Measurements from ENCODE around the gene ADAMTS4. TPM values are rescaled to one million over a fixed set of nuclear protein-coding genes. Genes with fewer than 3 reads are reported as not detected.

Gene ADAMTS4
- total RNA-seq, 1 donor from 2014 or later = 1.2 TPM

- Mint-ChIP-seq H3K4me3 (ENCODE audit: unreplicated experiment) (peak within 1 kb of the TSS; percentile 91), H3K4me1 (ENCODE audit: unreplicated experiment) (peaks cover 68% of the 10 kb centered on the region), H3K36me3 (ENCODE audit: unreplicated experiment) (peaks cover 17% of the 10 kb centered on the region), H3K9me3 (ENCODE audit: unreplicated experiment) (no peaks in the 10 kb centered on the region), H3K27ac (ENCODE audit: unreplicated experiment) (peak within 1 kb of the TSS; percentile 96), H3K27me3 (ENCODE audit: unreplicated experiment) (no peaks in the 10 kb centered on the region)
- TF ChIP-seq CTCF (IDR thresholded peaks at IDR 0.05) = peak; percentile 40
- peak; percentile 97 for DNase-seq (ENCODE audit: extremely low spot score, unreplicated experiment)
Measured at GRCh38 chr1:161201836-161202712, 3.2 kb upstream of the ADAMTS4 start, which contains the start of gene NDUFS2. TSS of gene NDUFS2 (plus strand) at chr1:161202367. CDS start at chr1:161202386, 19 bp downstream.

- Mint-ChIP-seq H3K27me3 (ENCODE audit: unreplicated experiment) (no peaks in the 10 kb centered on the region), H3K4me1 (ENCODE audit: unreplicated experiment) (peaks cover 72% of the 10 kb centered on the region), H3K9me3 (ENCODE audit: unreplicated experiment) (no peaks in the 10 kb centered on the region), H3K4me3 (ENCODE audit: unreplicated experiment) (peak overlapping the region; percentile 91), H3K27ac (ENCODE audit: unreplicated experiment) (peak overlapping the region; percentile 96), H3K36me3 (ENCODE audit: unreplicated experiment) (peaks cover 14% of the 10 kb centered on the region)
- no peak for DNase-seq (ENCODE audit: extremely low spot score, unreplicated experiment)
- TF ChIP-seq CTCF (IDR thresholded peaks at IDR 0.05) = no peak
Measured at GRCh38 chr1:161200992-161201835, 2.4 kb upstream of the ADAMTS4 start.

- TF ChIP-seq CTCF (IDR thresholded peaks at IDR 0.05) = no peak
- H3K4me1 Mint-ChIP-seq (ENCODE audit: unreplicated experiment) = peaks cover 74% of the 10 kb centered on the region
- no peaks in the 10 kb centered on the region for H3K27me3 Mint-ChIP-seq (ENCODE audit: unreplicated experiment)
- no peak overlapping the region for H3K4me3 Mint-ChIP-seq (ENCODE audit: unreplicated experiment)
- peak overlapping the region; percentile 96 for H3K27ac Mint-ChIP-seq (ENCODE audit: unreplicated experiment)
- DNase-seq (ENCODE audit: extremely low spot score, unreplicated experiment) = no peak
- H3K9me3 Mint-ChIP-seq (ENCODE audit: unreplicated experiment) = no peaks in the 10 kb centered on the region
- H3K36me3 Mint-ChIP-seq (ENCODE audit: unreplicated experiment) = peaks cover 11% of the 10 kb centered on the region
Measured at GRCh38 chr1:161200421-161200991, 1.7 kb upstream of the ADAMTS4 start.

- Mint-ChIP-seq H3K9me3 (ENCODE audit: unreplicated experiment) (no peaks in the 10 kb centered on the region), H3K4me1 (ENCODE audit: unreplicated experiment) (peaks cover 72% of the 10 kb centered on the region), H3K4me3 (ENCODE audit: unreplicated experiment) (no peak overlapping the region), H3K27ac (ENCODE audit: unreplicated experiment) (peak overlapping the region; percentile 86), H3K36me3 (ENCODE audit: unreplicated experiment) (peaks cover 8% of the 10 kb centered on the region), H3K27me3 (ENCODE audit: unreplicated experiment) (no peaks in the 10 kb centered on the region)
- DNase-seq (ENCODE audit: extremely low spot score, unreplicated experiment) = no peak
- no peak for TF ChIP-seq CTCF (IDR thresholded peaks at IDR 0.05)
Measured at GRCh38 chr1:161199506-161200139, 769 bp upstream of the ADAMTS4 start.

Data from osteocyte (in vitro differentiated cells).